NCI-H2196 (cell line): ENCODE data around the gene SIM2.
A peak's percentile ranks its signal among the peaks of the same experiment; 100 is the strongest.

Source experiments
- DNase-seq: peaks from one replicate; lab custom pipeline; 2025; ENCODE audit not compliant: unreplicated experiment; lab: John Stamatoyannopoulos, UW

SIM2 gene

GRCh38 chr21:36684957-36685714 lies 13.8 kb upstream of the SIM2 start:
- DNase-seq, result peak; percentile 46

DNA sequence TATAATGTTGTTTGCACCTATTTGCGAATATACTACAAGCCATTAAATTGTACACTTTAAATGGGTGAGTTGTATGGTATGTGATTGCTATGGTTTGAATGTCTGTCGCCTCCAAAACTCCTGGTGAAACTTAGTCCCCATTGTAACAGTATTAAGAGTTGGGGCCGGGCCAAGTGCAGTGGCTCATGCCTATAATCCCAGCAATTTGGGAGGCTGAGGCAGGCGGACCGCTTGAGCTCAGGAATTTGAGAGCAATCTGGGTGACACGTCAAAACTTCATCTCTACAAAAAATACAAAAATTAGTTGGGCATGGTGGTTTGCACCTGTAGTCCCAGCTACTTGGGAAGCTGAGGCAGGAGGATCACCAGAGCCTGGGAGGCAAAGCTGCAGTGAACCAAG lies 12.0 kb upstream of the SIM2 start:
- DNase-seq, result no peak

DNA sequence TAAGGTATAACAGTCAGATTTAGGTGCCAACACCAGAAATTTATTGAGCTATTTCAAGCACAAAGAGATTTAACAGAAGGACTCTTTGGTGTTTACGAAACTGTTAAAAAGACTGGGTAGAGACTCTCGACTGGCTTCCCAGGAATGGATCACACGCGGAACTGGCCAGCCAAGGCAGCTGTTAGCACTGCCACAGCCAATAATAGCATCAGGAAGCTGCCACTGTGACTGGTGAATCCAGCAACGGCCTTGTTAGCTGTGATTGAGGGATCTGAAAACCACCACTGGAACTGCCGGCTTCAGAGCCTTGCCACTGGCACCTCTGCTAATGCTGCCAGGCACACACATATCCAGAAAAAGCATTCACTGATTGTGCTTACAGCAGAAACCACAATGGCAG lies 10.6 kb upstream of the SIM2 start:
- DNase-seq, result no peak

DNA sequence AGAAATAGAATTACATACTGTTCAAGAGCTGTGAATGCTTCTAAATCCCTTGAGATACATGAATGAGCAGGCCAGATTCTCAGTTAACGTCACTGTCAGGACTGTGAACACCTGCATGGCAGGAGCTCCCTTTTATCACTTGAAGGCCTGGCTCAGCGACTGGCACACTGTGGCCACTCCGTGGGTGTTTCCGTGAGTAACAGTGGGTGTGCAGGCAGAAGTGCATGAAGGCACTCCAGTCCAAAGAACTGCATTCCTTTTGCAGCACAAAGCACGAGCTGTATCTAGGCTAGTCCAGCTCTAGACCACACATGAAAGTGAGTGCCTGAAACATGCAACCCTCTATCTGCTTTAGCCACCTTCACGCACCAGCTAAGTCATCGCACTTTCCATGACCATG lies 9.6 kb upstream of the SIM2 start:
- no peak for DNase-seq

DNA sequence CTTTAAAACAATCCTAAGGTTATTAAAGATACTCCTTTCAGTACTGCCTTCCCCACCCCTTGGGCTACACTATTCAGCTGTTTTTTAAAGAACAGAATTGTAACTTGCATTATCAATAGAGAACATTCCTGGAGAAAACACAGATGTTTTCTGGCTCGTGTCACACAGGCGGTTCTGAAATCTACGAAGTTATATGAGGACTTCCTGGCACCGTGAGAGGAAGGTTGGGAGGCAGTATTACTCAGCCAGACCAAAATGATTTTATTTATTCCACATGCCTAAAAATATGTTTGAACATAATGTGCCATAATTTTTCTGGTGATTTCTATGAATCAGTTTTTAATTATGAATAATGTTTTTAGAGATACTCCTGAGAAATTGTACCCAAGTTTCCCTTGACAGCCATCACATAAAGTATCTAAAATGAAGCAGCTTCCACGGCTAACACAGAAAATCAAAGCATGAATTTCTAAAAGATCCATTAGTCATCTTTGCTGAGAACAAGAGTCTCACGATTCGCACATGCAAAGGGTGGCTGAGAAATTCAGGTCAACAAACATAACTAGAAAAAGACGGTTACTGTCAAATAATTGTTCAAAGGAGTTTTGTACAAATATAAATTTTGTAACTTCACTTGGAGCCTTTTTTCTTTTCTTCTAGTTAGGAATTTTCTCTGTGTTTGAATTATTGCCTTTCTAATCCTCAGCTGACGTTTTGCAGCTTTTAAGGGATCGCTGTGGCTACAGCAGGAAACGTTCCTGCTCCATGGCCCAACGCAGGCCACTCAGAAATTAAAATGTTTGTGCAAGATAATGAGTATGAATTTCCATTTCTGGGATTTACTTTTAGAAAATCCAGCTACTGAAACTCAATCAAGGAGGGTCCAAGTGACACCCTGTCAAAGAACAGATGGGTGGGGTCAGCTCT lies 8.0 kb upstream of the SIM2 start:
- DNase-seq, result no peak

DNA sequence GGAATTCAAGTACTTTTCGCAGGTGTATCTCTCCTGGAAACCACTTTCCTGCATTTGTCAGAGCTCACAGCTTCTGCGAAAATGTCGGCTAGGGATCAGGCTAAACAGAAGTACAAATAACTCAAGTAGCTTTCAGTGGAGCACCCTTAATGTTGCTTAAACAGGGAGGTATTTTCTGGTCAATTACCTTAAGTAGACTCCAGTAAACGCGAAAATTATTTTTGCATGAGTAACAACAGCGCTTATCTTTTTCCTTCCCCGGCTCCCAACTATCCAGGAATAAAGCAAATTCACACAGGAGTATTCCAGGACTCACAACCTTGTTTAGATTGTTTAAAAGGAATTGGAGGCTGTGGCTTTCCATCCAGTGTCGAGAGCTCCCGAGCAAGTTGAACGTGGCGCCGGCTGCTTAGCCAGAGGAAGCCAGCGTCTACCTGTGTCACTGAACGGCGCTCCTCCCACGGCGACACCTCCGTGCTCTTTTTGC lies 7.3 kb upstream of the SIM2 start:
- no peak for DNase-seq

- DNase-seq, result no peak
Measured at GRCh38 chr21:36692114-36692834, 6.6 kb upstream of the SIM2 start.

DNA sequence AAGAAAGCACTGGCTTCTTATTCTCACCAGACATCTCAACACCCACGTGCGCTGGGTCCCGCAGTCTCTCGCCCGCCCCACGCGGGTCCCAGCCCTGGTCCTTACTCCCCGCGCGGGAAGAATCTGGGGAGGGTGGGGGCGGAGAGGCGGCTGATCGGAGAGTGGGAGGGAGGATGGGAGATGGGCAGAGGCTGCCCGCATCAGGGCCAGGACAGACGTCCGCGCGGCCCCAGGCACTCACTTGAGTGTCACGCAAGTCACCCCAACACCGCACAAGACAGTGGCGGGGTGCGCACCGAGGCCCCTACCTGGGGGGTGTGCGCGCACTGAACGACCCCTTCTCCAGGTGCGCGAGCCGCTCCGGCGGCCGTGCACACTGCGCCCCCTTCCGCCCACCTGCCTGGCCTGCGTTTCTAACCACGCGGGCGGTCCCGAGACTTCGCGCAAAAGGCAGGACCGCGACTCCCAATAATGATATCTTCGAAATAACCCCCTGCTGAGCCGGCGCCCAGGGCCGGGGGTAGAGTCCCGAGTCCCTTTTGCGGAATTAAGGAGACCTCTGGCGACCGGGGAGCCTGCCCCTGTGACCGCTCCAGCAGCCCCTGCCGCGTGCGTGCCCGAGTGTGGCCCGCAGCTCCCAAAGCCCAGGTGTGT lies 6.0 kb upstream of the SIM2 start:
- no peak for DNase-seq

DNA sequence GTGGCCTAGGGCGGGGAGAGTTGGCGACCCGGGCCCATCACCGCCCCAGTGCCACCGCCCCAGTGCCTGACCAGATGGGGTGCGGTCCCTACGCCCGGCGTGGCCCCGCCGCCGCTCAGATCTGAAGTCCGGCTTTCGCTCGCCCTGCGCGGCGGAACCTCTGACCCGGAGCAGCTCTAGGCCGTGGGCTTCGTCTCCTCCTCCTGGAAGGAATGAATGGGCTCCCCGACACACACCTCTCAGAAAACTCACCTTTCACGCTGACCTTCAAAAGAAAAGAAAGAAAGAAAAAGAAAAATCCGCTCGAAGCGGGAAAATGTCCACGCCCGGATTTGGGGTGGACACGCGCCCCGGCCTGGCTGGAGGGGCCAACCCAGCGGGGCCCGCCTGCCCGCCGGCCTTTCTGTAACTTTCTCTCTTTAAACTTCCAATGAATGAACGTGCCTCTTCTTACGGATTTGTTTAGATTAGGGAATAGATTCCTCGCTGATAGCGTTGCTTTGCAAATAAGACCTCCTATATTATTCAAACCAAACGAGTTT lies 5.4 kb upstream of the SIM2 start:
- no peak for DNase-seq

DNA sequence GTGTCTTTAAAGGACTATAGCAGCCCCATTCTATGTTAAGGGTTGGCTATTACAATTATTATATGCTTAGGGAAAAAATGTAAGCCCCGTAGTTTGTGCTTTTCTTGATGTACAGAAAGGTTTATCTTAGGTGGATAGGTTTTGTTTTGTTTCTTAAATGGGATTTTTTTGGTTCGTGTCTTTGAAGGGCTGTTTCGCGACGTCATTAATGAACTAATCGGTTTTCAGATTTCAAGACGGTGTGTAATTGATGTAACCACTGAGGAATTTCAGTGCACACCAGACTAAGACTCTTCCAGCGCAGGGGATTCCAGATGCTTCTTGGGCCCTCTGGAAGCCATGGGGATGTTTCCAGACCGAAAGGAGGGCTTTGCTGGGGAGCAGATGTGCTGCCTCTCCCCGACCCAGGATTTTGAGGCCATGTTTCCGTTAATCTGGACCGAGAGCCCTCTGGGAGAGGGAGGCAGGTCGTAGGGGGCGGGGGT lies 4.8 kb upstream of the SIM2 start:
- DNase-seq, result no peak

GRCh38 chr21:36694593-36695282 lies 4.2 kb upstream of the SIM2 start:
- DNase-seq, result no peak

- no peak for DNase-seq
Measured at GRCh38 chr21:36695283-36695634, 3.7 kb upstream of the SIM2 start.

DNA sequence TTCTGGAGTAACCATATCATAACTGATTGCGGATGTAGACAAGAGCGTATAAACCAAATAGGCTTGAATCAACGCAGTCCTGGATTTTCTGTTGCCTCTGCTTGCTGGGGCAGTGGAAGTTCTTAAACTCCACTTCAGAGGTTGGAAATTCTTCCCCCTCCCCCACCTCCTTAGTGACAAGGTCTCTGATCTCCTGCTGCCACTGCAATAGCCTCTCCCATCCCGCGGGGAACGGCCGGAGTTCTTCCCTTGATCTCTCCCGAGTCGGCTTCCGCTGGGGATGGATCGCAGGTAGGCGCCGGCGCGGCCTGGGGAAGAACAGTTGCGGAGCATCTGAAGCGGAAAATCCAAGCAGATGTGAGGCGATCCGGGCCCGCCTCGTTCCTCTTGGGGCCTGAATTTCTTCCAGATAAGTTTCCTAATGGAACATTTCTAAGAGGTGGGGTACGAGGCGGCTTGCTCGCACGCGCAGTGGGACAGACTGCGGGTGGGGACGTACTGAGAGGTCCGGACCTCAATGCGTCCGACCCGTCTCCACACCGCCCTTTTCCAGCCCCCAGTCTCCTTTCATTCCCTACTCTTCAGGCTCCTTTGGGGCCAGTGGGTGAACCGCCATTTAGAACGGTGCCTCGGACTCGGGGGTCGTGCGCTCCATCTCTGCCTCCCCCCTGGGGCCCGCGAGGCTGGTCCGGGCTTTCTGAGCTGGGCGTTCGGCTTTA lies 3.1 kb upstream of the SIM2 start:
- DNase-seq, result no peak

- DNase-seq, result no peak
Measured at GRCh38 chr21:36696390-36697059, 2.4 kb upstream of the SIM2 start.

- DNase-seq, result no peak
Measured at GRCh38 chr21:36697060-36697850, 1.7 kb upstream of the SIM2 start.

- DNase-seq, result no peak
Measured at GRCh38 chr21:36697851-36698384, 997 bp upstream of the SIM2 start.

- DNase-seq, result peak; percentile 48
Measured at GRCh38 chr21:36698385-36698980, 432 bp upstream of the SIM2 start.
